Mesothelial cell of epicardium (in vitro differentiated cells): ENCODE measurements around the gene RAB36. TPM values are rescaled to one million over a fixed set of nuclear protein-coding genes. Genes with fewer than 3 reads are reported as not detected.
A peak's percentile ranks its signal among the peaks of the same experiment; 100 is the strongest.

ENCODE experiments used
- DNase-seq, 2 experiments: peaks; one replicate each; pipeline ENCODE4 v3.0.0; 2021; ENCODE audit warnings: low spot score in 2 of 2; ENCODE audit not compliant: unreplicated experiment in 2 of 2
- H3K27ac Mint-ChIP-seq: 2 replicates; pipeline ENCODE4 v1.8.0; 2021; ENCODE audit warnings: mixed read lengths
- H3K27me3 Mint-ChIP-seq: 2 replicates; pipeline ENCODE4 v1.8.0; 2021; ENCODE audit warnings: low read depth, mixed read lengths
- H3K36me3 Mint-ChIP-seq: 2 replicates; pipeline ENCODE4 v1.8.0; 2021; ENCODE audit warnings: mixed read lengths
- H3K4me1 Mint-ChIP-seq: 2 replicates; pipeline ENCODE4 v1.8.0; 2021; ENCODE audit warnings: mixed read lengths
- H3K4me3 Mint-ChIP-seq: 2 replicates; pipeline ENCODE4 v1.8.0; 2021; ENCODE audit warnings: mild to moderate bottlenecking, moderate library complexity, mixed read lengths
- H3K9me3 Mint-ChIP-seq: 2 replicates; pipeline ENCODE4 v1.8.0; 2021; ENCODE audit warnings: mixed read lengths
- CTCF ChIP-seq: fragments of 200-600 bp; sonication (generic); IDR thresholded peaks from one replicate; pipeline ENCODE4 v1.5.0; 2021; ENCODE audit warnings: antibody characterized with exemption; ENCODE audit not compliant: unreplicated experiment
- total RNA-seq: library from RNA; stranded (reverse); gene quantifications from 3 replicates; pipeline ENCODE4 v1.2.1, GENCODE V29; 2021

The RAB36 gene
- total RNA-seq = 6.3 to 6.4 TPM (median 6.4 TPM) in 3 replicates

GRCh38 chr22:23144932-23145877, at the start of gene RAB36:
Gene RAB36, plus strand, starts transcription at chr22:23145477. Its CDS starts 1,140 bp downstream, at chr22:23146617.
- Mint-ChIP-seq H3K4me3 (peak within 1 kb of the TSS; percentile 75), H3K27me3 (no peaks in the 10 kb centered on the region), H3K4me1 (peaks cover 48% of the 10 kb centered on the region), H3K36me3 (peaks cover 6% of the 10 kb centered on the region), H3K9me3 (no peaks in the 10 kb centered on the region), H3K27ac (peak within 1 kb of the TSS; percentile 85)
- DNase-seq = peak; percentile 97 to 98
- no peak for TF ChIP-seq CTCF

- H3K27me3 Mint-ChIP-seq = no peaks in the 10 kb centered on the region
- no peak for DNase-seq
- TF ChIP-seq CTCF = no peak
- no peaks in the 10 kb centered on the region for H3K9me3 Mint-ChIP-seq
- H3K27ac Mint-ChIP-seq = no peak overlapping the region
- no peaks in the 10 kb centered on the region for H3K36me3 Mint-ChIP-seq
- H3K4me3 Mint-ChIP-seq = no peak overlapping the region
- no peaks in the 10 kb centered on the region for H3K4me1 Mint-ChIP-seq
Measured at GRCh38 chr22:23095733-23096342, 49.4 kb upstream of the RAB36 start.

- H3K27me3 Mint-ChIP-seq = no peaks in the 10 kb centered on the region
- no peaks in the 10 kb centered on the region for H3K4me1 Mint-ChIP-seq
- no peaks in the 10 kb centered on the region for H3K36me3 Mint-ChIP-seq
- no peaks in the 10 kb centered on the region for H3K9me3 Mint-ChIP-seq
- no peak for DNase-seq
- TF ChIP-seq CTCF = no peak
- H3K4me3 Mint-ChIP-seq = no peak overlapping the region
- H3K27ac Mint-ChIP-seq = no peak overlapping the region
Measured at GRCh38 chr22:23097412-23098229, 47.7 kb upstream of the RAB36 start.

- DNase-seq = no peak
- no peak overlapping the region for H3K4me3 Mint-ChIP-seq
- no peaks in the 10 kb centered on the region for H3K4me1 Mint-ChIP-seq
- no peak overlapping the region for H3K27ac Mint-ChIP-seq
- no peaks in the 10 kb centered on the region for H3K27me3 Mint-ChIP-seq
- no peaks in the 10 kb centered on the region for H3K9me3 Mint-ChIP-seq
- H3K36me3 Mint-ChIP-seq = no peaks in the 10 kb centered on the region
- no peak for TF ChIP-seq CTCF
Measured at GRCh38 chr22:23098230-23098705, 47.0 kb upstream of the RAB36 start.

- no peak for TF ChIP-seq CTCF
- no peak for DNase-seq
- Mint-ChIP-seq H3K27me3 (no peaks in the 10 kb centered on the region), H3K4me3 (no peak overlapping the region), H3K36me3 (no peaks in the 10 kb centered on the region), H3K27ac (no peak overlapping the region), H3K4me1 (no peaks in the 10 kb centered on the region), H3K9me3 (no peaks in the 10 kb centered on the region)
Measured at GRCh38 chr22:23098718-23099530, 46.4 kb upstream of the RAB36 start.
